Activated naive CD4-positive, alpha-beta T cell treated with anti-CD3 and anti-CD28 coated beads, Interleukin-2, amount 50 U/mL, for 16 hours (primary cell): ENCODE results near the gene IGSF1.
A peak's percentile ranks its signal among the peaks of the same experiment; 100 is the strongest.
"Not testable (repeated sequence)": the region's sequence is repeated elsewhere in the genome, so short reads cannot be mapped to it uniquely, and the experiment has no call there.

Experiments used
- DNase-seq: peaks from one replicate; pipeline ENCODE4 v3.0.0-alpha.2; 2020

IGSF1 gene

GRCh38 chrX:131264665-131265064, 24.4 kb downstream of the IGSF1 start:
- DNase-seq, result no peak

- DNase-seq, result no peak
Observed at GRCh38 chrX:131264053-131264452, 25.1 kb downstream of the IGSF1 start.

GRCh38 chrX:131262738-131263679, 26.1 kb downstream of the IGSF1 start:
- DNase-seq, result peak; percentile 13

- no peak for DNase-seq
Observed at GRCh38 chrX:131262200-131262599, 26.9 kb downstream of the IGSF1 start.

- no peak for DNase-seq
Observed at GRCh38 chrX:131257367-131257766, 31.7 kb downstream of the IGSF1 start.

GRCh38 chrX:131250984-131251738, 37.9 kb downstream of the IGSF1 start:
- DNase-seq, result not testable (repeated sequence)

GRCh38 chrX:131239057-131239456, 50.0 kb downstream of the IGSF1 start:
- no peak for DNase-seq

- DNase-seq, result no peak
Observed at GRCh38 chrX:131237363-131237762, 51.7 kb downstream of the IGSF1 start.

GRCh38 chrX:131235768-131236545, 53.1 kb downstream of the IGSF1 start:
- DNase-seq, result no peak

- DNase-seq, result no peak
Observed at GRCh38 chrX:131227608-131228007, 61.5 kb downstream of the IGSF1 start.

GRCh38 chrX:131226591-131226990, 62.5 kb downstream of the IGSF1 start:
- no peak for DNase-seq

GRCh38 chrX:131225078-131225477, 64.0 kb downstream of the IGSF1 start:
- no peak for DNase-seq
